HT-29 (cell line): ENCODE results near the gene OR2T1. TPM values are rescaled to one million over a fixed set of nuclear protein-coding genes. Genes with fewer than 3 reads are reported as not detected.
"Not testable (repeated sequence)": the region's sequence is repeated elsewhere in the genome, so short reads cannot be mapped to it uniquely, and the experiment has no call there.

Source experiments
- DNase-seq: peaks from one replicate; pipeline ENCODE4 v3.0.0-alpha.2; 2015; ENCODE audit warnings: low spot score
- total RNA-seq: library from RNA; depleted of rRNA; stranded (reverse); fragments of >200 nt; shearing (Covaris generic); gene quantifications from 2 replicates; pipeline ENCODE4 v1.2.3, GENCODE V29; 2014; rRNA removed

Gene OR2T1, protein sequence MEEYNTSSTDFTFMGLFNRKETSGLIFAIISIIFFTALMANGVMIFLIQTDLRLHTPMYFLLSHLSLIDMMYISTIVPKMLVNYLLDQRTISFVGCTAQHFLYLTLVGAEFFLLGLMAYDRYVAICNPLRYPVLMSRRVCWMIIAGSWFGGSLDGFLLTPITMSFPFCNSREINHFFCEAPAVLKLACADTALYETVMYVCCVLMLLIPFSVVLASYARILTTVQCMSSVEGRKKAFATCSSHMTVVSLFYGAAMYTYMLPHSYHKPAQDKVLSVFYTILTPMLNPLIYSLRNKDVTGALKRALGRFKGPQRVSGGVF
- total RNA-seq = not detected in 2 replicates

DNA sequence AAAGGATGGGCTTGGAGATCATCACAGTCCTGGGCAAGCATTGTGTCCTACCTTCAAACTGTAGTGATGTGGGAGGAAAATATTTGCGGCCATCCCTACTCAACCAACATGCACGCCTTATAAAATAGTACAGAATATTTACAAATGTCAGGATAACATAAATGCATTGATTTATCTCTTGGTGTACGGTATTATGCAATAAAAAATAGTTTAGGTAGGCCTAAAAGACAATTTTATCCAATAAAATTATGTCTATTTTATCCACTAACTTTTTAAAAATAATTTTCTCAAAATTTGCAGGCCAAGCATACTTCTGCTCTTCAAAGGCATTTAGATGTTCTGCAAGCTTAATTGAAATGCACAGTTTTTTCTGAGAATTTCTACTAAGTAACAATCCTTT, at the start of gene OR2T1:
OR2T1 (plus strand) TSS at position 301 of the 400 bp plus-strand sequence. CDS start 3,100 bp downstream, outside the sequence.
- no peak for DNase-seq

GRCh38 chr1:248359415-248359814, 43.4 kb upstream of the OR2T1 start:
- DNase-seq = no peak

- DNase-seq = no peak
Measured at GRCh38 chr1:248361121-248361715, 41.6 kb upstream of the OR2T1 start, which contains the start of gene OR2T4. TSS of gene OR2T4 (plus strand) at chr1:248361665. CDS start at chr1:248361665, 0 bp downstream.

DNA sequence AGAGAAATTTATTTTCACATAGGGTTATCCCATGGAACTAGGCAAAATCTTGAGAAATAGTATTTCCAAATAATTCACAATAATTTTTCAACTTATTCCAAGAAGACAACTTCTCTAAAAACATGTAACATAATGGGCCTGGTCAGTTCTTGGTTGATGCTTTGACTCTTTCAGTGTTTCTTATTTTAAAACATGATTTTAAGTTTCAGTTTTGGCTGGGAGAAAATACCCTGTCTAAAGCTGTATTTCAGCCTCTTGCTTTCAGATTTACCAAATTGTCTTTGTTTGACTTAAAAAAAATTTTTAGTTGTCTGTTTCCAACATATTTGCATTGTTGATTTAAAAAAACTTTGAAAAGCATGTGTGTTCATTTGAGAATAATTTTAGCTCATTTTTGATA, 36.2 kb upstream of the OR2T1 start:
- no peak for DNase-seq

GRCh38 chr1:248372394-248372793, 30.5 kb upstream of the OR2T1 start:
- DNase-seq = no peak

DNA sequence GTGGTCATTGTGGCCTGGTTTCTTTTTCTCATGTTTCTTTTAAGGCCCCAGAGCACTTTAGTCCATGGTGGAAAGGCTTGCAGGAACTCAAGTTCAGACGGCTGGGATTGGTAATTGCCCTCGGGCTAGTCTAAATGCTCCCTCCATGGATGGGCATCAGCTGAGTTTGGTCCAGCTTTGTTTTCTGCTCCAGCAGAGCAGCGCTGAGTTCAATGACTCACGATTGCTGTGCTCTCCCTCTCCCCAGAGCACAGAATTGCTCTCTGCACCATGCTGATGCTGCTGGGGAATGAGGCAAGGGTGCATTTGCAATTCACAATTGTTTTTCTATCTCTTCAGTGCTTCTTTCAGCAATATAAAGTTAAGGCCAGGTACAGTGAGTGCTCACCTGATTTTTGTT, 29.1 kb upstream of the OR2T1 start:
- no peak for DNase-seq

DNA sequence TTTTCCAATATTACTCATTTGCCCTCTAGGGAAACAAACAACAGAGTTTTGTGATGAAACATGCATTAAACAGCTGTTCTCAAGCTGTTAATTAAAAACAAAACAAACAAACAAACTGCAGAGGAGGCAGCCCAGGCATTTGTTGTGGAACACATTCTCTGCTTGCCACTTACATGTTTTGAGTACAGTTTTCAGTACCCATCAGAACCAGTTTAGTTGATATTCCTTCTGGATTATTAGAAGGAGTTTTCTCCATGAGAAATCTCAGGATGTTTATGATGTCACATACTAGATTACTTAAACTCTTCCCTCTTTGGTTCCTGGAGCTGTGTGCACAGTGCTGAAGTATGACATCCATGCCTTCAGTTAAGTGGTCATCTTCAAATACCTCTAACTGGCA, 27.4 kb upstream of the OR2T1 start, which contains the start of gene OR2T6:
OR2T6 (plus strand) TSS at position 301 of the 400 bp plus-strand sequence. CDS start 11,863 bp downstream, outside the sequence.
- DNase-seq = no peak

DNA sequence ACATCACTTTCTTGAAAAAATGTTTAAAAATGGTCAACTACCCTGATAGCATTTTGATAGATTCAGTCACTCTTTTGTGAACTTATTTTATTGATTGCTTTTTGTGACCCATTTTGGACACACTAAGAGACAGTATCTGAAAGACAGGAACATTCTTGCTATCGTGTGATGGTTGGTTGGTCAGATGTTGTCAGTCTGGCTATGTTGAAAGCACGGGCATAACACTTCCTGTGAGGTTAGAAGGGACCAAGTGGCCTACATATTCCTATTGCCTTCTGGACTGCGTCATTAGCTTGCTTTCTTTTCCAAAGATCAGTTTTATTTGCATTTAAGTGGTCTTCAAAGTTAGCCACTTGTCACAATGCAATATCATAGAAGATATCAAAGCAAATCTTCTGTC, 25.9 kb upstream of the OR2T1 start:
- DNase-seq = no peak

DNA sequence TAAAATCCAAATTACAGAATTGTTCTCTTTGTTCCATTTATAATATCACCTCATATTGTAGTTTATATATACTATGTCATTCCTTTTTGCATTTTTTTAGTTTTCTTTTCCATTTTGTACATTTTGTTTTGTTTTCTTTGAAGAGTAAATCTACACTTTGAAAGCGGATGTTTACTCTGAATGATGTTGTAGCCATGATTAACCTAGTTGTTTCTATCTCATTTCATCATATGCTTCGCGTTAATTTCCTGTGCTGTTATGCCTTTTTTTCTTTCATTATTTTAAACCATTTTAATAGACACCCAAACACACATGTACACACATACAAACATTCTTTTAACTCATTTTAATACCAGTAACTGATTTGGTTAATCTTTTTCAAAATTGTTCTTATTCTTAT, 22.0 kb upstream of the OR2T1 start:
- no peak for DNase-seq

DNA sequence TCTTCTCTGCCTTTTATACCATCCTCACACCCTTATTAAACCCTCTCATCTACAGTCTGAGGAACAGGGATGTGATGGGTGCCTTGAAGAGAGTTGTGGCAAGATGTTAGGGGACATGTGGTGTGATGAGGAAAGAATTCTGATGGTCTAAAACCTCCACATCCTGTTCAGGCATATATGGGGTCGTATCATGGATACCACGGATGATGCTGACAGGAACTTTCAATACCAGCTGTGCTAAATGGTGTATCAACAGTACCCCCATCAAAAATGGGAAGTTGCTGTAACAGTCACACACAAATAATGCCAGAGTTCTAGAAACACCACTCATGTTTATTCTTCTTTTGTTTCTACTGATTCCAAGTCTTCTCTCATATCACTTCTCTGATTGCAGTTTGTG, 14.4 kb upstream of the OR2T1 start:
- no peak for DNase-seq

GRCh38 chr1:248393050-248393449, 9.8 kb upstream of the OR2T1 start:
- no peak for DNase-seq

- DNase-seq = peak; percentile 11
Measured at GRCh38 chr1:248404024-248404423, 1.2 kb downstream of the OR2T1 start.

GRCh38 chr1:248406721-248407692, 4.2 kb downstream of the OR2T1 start:
- DNase-seq = no peak

DNA sequence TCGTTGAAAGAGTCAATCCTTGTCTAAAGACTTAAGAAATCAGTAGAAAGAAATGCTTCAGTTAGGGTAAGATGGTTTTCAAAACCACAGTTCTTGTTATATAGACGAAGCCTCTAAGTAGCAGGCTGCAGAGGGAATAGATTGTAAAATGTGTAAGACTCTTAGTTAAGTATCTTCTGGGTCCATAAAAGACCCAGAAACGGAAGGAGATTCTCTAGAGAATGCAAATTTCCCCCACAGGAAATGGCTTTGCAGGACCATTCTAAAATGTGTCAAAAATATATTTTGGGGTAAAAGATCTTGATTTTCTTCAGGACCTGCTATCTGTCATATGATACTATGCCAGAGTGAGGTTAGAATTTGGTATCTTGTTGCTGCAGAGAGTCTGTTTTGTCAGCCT, 13.4 kb downstream of the OR2T1 start:
- DNase-seq = no peak

DNA sequence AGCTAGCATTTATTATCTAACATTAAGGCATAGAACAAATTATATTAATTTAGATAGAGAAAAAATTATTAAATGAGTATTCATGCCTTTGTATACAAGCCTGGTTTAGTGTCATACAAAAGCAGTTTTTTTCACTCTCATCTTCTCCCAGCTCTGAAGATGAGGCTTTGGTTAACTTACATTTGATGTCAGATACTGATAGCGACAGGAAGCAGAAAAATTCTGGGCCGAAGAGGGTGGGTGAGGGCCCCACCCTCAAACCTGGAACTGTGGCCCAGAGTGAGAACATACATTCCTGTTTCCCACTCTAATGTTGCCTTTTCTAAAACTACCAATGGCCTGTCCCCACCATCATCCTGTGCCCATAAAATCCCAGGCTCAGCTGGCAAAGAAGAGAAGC, 15.0 kb downstream of the OR2T1 start:
- no peak for DNase-seq

DNA sequence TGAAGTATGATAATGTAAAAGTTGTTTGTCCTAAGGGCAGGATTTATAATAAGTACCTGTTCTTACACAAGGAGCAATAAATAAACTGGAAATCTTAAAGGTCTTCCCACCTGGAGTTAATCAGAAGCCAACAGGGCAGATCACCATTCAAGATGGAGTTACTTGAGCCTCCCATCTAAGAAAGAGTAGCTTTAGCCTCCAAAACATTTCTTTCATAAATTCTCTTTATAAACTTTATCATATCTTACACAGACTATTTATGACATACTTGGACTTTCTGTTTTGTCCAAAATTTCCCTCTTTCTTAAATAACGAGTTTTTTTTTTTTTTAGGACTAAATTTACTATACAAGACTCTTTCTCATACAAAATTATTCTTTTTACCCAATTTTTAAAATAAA, 18.5 kb downstream of the OR2T1 start:
- DNase-seq = no peak

- DNase-seq = not testable (repeated sequence)
Measured at GRCh38 chr1:248427526-248428191, 24.8 kb downstream of the OR2T1 start.

GRCh38 chr1:248428192-248428533, 25.3 kb downstream of the OR2T1 start:
- DNase-seq = not testable (repeated sequence)

DNA sequence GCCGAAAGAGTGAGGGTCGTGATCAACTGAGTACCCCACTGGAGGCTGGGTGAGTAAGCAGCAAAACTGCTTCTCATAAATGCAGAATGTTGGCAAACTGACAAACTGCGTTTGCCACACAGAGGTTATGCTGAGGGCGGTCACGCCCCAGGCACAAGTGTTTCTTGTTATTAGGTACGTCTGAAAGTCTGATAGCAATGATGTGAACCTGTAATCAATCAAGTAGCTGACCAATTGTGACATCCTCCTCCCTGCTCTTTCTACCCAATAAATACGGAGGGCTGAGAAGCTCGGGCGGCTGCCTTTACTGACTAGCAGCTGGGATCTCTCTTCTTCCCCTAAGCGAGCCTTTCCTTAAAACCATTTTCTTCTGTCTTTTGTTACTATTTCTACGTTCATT, 28.8 kb downstream of the OR2T1 start:
- DNase-seq = not testable (repeated sequence)

GRCh38 chr1:248432201-248432600, 29.4 kb downstream of the OR2T1 start:
- not testable (repeated sequence) for DNase-seq

DNA sequence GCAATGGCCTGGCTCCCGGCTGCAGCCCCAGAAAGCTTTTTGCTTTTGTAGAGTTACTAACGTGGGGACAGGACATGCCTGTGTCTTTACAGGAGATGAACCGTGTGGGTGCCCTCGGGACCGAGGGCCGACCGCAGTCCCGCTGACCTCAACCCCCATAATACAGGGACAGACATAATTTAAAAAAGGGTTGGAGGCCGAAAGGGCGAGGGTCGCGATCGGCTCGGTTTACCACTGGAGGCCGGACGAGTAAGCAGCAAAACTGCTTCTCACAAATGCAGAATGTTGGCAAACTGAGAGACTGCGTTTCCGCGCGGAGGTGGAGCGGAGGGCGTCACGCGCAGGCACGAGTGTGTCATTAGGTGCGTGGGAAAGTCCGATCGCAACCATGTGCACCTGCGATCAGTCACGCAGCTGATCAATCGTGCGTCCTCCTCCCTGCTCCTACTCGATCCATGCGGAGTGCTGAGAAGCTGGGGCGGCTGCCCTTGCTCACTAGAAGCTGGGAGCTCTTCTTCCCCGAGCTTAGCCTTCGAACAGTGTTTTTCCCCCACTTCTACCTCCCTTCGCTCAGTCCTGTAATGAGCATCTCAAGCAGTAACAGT, 31.1 kb downstream of the OR2T1 start:
- DNase-seq = not testable (repeated sequence)
